BLaER1 (cell line): Measurements from ENCODE around the gene KLHL8.
"Not testable (repeated sequence)": the region's sequence is repeated elsewhere in the genome, so short reads cannot be mapped to it uniquely, and the experiment has no call there.

Experiments used
- H3K27ac ChIP-seq: shearing (Covaris generic); formaldehyde crosslinking; 2 replicates; pipeline ENCODE4 v1.8.1; 2022
- H3K27me3 ChIP-seq: shearing (Covaris generic); formaldehyde crosslinking; 2 replicates; pipeline ENCODE4 v1.8.1; 2022
- H3K36me3 ChIP-seq: shearing (Covaris generic); formaldehyde crosslinking; 2 replicates; pipeline ENCODE4 v1.8.1; 2022
- H3K4me1 ChIP-seq: shearing (Covaris generic); formaldehyde crosslinking; 2 replicates; pipeline ENCODE4 v1.8.1; 2022
- H3K4me2 ChIP-seq: shearing (Covaris generic); formaldehyde crosslinking; 2 replicates; pipeline ENCODE4 v1.8.1; 2022
- H3K4me3 ChIP-seq: shearing (Covaris generic); formaldehyde crosslinking; 2 replicates; pipeline ENCODE4 v1.8.1; 2022
- H3K9ac ChIP-seq: shearing (Covaris generic); formaldehyde crosslinking; 2 replicates; pipeline ENCODE4 v1.8.1; 2022
- H3K9me3 ChIP-seq: shearing (Covaris generic); formaldehyde crosslinking; 2 replicates; pipeline ENCODE4 v1.8.1; 2022
- H4K20me1 ChIP-seq: shearing (Covaris generic); formaldehyde crosslinking; 2 replicates; pipeline ENCODE4 v1.8.1; 2022
- Cebpa-rat ChIP-seq: shearing (Covaris generic); IDR thresholded peaks from 2 replicates; pipeline ENCODE4 v1.8.1; 2022

The KLHL8 gene

DNA sequence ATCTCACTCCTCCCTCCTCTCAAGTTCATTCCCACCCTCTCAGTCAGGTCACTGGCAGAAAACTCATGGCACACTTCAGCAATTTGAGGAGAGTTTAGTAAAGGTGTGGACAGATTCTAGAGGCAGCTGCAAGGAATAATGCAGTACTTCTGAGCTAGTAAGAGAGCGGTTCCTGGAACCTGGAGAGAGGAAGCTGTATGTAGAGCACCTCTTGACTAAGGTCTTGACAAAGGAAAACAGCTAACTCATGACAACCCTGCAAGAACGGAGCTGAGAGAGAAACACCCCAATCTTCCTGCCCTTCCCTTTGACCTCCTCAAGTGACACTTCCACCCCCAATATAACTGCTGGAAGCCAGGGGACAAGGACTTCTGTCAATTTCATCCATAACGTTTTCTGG is 9.6 kb upstream of the KLHL8 start:
- no peak overlapping the region for H3K4me2 ChIP-seq
- no peaks in the 10 kb centered on the region for H3K9me3 ChIP-seq
- no peaks in the 10 kb centered on the region for H4K20me1 ChIP-seq
- peaks cover 6% of the 10 kb centered on the region; the same call in 1 of the 2 replicates for H3K4me1 ChIP-seq
- H3K4me3 ChIP-seq, result no peak overlapping the region
- no peak overlapping the region for H3K27ac ChIP-seq
- no peak overlapping the region for H3K9ac ChIP-seq
- no peak for TF ChIP-seq Cebpa-rat
- H3K36me3 ChIP-seq, result no peaks in the 10 kb centered on the region
- H3K27me3 ChIP-seq, result no peaks in the 10 kb centered on the region

DNA sequence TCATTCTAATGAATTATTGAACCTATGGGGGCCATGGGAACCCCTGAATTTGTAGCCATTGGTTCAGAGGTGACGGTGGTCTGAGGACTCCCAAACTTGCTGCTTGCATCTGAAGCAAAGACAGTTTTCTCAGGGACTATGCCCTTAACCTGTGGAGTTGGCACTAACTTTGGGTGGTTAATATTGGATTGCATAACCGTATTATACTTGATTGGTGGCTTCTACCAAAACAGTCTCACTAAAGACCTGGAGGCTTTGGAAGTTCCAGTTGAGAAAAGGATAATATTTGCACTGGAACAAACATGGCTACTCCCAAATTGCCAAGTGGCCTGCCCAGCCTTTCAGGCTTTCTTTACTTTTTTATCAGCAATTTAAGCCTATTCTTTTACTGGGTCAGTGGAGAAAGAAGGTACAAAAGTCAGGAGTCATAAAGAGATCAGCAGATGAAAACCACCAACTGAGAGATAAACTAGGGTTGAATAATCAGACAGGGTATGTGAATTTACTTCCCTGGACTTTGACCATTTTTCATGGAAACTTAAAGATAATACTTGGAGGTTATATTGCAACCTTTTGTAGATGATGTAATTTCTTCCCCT is 7.9 kb upstream of the KLHL8 start:
- Histone ChIP-seq H3K36me3 (no peaks in the 10 kb centered on the region), H3K27me3 (no peaks in the 10 kb centered on the region), H3K9me3 (no peaks in the 10 kb centered on the region), H3K4me2 (no peak overlapping the region), H3K4me1 (peaks cover 6% of the 10 kb centered on the region; the same call in 1 of the 2 replicates), H3K27ac (no peak overlapping the region), H3K9ac (no peak overlapping the region), H3K4me3 (no peak overlapping the region), H4K20me1 (no peaks in the 10 kb centered on the region)
- TF ChIP-seq Cebpa-rat, result no peak

DNA sequence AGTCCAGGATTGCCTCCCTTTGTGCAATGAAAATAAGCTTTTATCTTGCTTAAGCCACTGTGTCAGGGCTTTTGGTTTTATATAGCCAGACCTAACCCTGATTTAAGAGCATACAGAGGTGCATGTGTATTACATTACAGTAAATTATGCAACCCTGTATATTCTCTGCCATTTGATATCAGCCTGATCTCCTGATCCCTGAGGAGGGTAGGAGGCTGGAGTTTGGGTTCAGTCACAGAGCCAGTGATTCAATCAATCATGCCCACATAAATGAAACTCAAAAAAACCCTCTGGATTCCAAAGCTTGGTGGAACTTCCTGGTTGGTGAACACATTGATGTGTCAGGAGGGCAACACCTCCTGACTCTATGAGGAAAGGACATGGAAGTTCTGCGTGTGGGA is 7.3 kb upstream of the KLHL8 start:
- Histone ChIP-seq H3K36me3 (no peaks in the 10 kb centered on the region), H4K20me1 (no peaks in the 10 kb centered on the region), H3K4me3 (no peak overlapping the region), H3K27ac (no peak overlapping the region), H3K4me1 (peaks cover 6% of the 10 kb centered on the region; the same call in 1 of the 2 replicates), H3K9me3 (no peaks in the 10 kb centered on the region), H3K4me2 (no peak overlapping the region), H3K27me3 (no peaks in the 10 kb centered on the region), H3K9ac (no peak overlapping the region)
- no peak for TF ChIP-seq Cebpa-rat

DNA sequence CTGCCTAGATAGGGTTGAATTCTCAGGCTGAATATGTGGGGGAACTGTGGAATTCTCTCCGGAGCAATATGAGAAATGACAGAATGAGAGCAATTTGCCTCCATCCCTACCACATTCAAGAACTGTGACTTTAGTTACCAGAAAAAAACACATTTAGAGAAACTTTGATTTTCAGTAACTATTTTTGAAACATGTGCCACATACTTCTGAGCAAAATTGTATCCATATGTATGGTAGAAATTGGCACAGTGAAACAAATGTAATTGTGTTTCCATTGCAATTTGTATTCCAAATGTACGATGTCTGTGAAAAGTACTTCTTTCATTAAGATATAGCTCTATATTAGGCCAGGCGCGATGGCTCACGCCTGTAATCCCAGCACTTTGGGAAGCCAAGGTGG is 5.5 kb upstream of the KLHL8 start:
- H4K20me1 ChIP-seq, result no peaks in the 10 kb centered on the region
- H3K27ac ChIP-seq, result no peak overlapping the region
- H3K4me1 ChIP-seq, result peaks cover 9% of the 10 kb centered on the region
- TF ChIP-seq Cebpa-rat, result no peak
- no peaks in the 10 kb centered on the region for H3K27me3 ChIP-seq
- peak overlapping the region; percentile 17; the same call in 1 of the 2 replicates for H3K4me2 ChIP-seq
- no peak overlapping the region for H3K4me3 ChIP-seq
- H3K9ac ChIP-seq, result no peak overlapping the region
- H3K9me3 ChIP-seq, result no peaks in the 10 kb centered on the region
- no peaks in the 10 kb centered on the region for H3K36me3 ChIP-seq

DNA sequence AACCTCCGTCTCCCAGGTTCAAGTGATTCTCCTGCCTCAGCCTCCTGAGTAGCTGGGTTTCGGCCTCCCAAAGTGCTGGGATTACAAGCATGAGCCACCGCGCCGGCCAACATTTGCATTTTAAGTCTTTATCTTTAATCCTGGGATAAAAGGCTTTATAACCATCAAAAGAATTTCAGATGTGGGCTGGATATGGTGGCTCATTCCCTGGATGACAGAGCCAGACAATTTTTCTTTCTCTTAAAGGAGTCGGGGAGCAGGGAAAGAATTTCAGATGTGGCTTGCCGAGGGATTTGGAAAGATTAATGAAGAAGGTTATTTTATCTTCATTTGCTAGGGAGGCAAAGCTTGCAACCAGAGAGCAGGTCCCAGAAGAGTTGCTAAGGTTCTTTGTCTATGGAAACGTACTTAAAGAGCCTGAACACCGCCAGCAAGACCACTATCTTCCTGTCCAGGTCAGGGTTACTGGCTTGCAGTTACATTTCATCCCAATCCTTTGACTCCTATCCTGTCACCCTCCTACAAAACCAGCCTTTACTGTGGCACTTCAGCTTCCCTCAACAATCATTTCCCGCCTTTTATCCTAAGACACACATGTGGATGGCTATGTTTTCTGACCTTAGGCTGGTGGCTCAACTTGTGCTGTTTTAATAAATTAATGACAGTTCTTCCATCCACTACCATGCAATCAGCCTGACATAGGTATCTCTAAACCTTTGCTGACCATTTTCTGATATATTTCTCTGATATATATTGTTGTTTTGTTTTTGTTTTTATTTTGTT is 3.9 kb upstream of the KLHL8 start:
- H3K27me3 ChIP-seq, result no peaks in the 10 kb centered on the region
- peaks cover 3% of the 10 kb centered on the region for H4K20me1 ChIP-seq
- H3K9me3 ChIP-seq, result no peaks in the 10 kb centered on the region
- no peak overlapping the region for H3K4me3 ChIP-seq
- no peak overlapping the region for H3K4me2 ChIP-seq
- TF ChIP-seq Cebpa-rat, result no peak
- H3K4me1 ChIP-seq, result peaks cover 13% of the 10 kb centered on the region
- no peak overlapping the region for H3K27ac ChIP-seq
- no peak overlapping the region for H3K9ac ChIP-seq
- H3K36me3 ChIP-seq, result no peaks in the 10 kb centered on the region

DNA sequence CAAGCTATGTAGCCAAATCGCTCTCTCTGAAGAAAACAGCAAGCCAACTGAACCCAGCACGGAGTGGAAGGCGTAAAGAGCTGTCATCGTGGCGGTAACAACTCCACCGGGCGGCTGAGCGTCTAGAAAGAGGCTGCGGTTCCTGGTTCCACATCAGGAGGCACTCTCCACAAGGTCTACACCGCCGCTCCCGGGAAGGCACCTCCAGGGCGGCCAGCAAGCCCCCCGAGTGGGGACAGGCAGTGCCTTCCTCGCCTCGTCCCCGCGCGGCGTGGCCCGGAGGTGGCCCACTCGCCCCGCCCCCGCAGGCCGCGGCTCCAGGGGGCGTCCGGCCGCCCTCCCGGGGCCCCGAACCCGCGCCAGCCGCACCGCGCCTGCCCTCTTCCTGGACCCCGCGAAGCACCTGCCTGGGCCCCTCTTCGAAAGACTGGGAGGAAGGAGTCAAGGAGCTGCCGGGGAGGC is 755 bp downstream of the KLHL8 start:
- peaks cover 24% of the 10 kb centered on the region for H3K4me1 ChIP-seq
- H3K27me3 ChIP-seq, result no peaks in the 10 kb centered on the region
- no peak for TF ChIP-seq Cebpa-rat
- H3K4me3 ChIP-seq, result peak overlapping the region; percentile 84
- H3K27ac ChIP-seq, result peak overlapping the region; percentile 92
- peaks cover 41% of the 10 kb centered on the region for H4K20me1 ChIP-seq
- no peaks in the 10 kb centered on the region for H3K9me3 ChIP-seq
- H3K4me2 ChIP-seq, result peak overlapping the region; percentile 88
- no peaks in the 10 kb centered on the region for H3K36me3 ChIP-seq
- H3K9ac ChIP-seq, result peak overlapping the region; percentile 96

DNA sequence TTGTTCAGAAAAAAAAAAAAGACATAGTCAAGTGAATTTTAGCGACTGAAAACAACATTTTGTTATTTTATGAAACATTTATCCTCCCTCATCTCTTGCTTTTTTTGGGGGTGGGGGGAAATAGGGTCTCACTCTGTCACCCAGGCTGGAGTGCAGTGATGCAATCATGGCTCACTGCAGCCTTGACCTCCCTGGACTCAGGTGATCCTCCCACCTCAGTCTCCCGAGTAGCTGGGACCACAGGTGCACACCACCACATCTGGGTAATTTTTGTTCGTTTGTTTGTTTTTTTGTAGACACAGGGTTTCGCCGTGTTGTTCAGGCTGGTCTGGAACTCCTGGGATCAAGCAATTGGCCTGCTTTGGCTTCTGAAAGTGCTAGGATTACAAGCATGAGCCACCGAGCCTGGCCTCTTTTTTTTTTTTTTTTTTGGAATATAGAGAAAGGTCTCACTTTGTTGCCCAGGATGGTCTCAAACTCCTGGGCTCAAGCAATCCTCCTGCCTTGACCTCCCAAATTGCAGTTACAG is 3.1 kb downstream of the KLHL8 start:
- H3K4me3 ChIP-seq, H3K27me3 ChIP-seq, H3K4me2 ChIP-seq, H3K36me3 ChIP-seq, H3K27ac ChIP-seq, H3K9me3 ChIP-seq, H3K9ac ChIP-seq: not testable (repeated sequence)
- H4K20me1 ChIP-seq, result peaks cover 59% of the 10 kb centered on the region
- peaks cover 24% of the 10 kb centered on the region for H3K4me1 ChIP-seq

DNA sequence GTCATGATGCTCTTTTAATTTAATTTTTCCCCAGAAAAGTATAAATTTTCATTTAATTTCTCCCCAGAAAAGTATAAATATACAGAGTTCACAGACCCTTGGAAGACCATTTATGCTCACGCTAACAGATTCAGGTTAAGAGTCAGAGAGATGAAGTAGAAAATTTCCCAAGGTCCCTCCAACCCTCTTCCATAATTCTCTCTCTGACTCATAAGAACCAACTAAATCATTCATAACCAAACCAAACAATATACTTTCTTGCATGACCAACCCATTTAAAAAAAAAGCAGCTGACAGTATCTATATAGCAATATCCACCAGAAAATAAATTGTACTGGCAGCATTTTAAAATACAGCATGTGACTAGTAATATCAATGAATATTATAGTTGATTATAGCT is 3.9 kb downstream of the KLHL8 start:
- TF ChIP-seq Cebpa-rat, result no peak
- H3K4me2 ChIP-seq, result no peak overlapping the region
- H4K20me1 ChIP-seq, result peaks cover 68% of the 10 kb centered on the region

DNA sequence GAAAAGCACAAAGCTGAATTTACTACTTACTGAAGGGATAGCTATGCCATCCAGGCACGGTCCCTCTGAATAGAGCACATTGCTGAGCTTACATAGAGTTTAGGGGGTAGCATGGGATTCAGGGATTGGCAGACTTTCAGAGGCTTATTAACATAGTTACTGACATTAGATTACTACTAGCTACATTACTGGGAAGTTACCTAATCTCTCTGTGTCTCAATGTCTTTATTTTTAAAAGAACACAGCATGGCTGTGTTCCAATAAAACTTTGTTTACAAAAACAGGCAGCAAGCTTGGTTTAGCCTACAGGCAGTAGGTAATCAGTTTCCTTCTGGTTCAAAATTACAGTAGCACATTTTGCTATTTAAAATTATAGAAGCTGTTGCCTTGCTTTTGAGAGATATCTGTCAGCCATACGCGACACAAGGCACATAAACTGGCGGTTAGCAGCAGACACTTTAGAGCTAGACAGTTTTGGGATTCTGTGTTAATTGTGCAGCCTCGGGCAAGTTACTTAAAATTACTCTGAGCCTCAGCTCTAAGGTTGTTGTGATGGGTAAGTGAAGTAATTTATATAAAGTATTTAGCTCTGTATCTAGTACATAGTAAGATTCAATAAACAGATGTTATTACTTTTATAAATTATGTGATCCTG is 6.9 kb downstream of the KLHL8 start:
- Histone ChIP-seq H3K9me3 (no peaks in the 10 kb centered on the region), H3K36me3 (no peaks in the 10 kb centered on the region; the same call in 1 of the 2 replicates), H3K4me3 (no peak overlapping the region), H4K20me1 (peaks cover 59% of the 10 kb centered on the region), H3K4me1 (peaks cover 18% of the 10 kb centered on the region), H3K9ac (no peak overlapping the region), H3K27ac (no peak overlapping the region), H3K4me2 (no peak overlapping the region), H3K27me3 (no peaks in the 10 kb centered on the region)
- no peak for TF ChIP-seq Cebpa-rat

More for the DNA sequence above, 3.9 kb downstream of the KLHL8 start:
- H3K36me3 ChIP-seq, result no peaks in the 10 kb centered on the region; the same call in 1 of the 2 replicates
- H3K4me1 ChIP-seq, result peaks cover 24% of the 10 kb centered on the region
- no peaks in the 10 kb centered on the region for H3K27me3 ChIP-seq
- no peak overlapping the region for H3K4me3 ChIP-seq
- no peak overlapping the region for H3K9ac ChIP-seq
- no peak overlapping the region for H3K27ac ChIP-seq
- no peaks in the 10 kb centered on the region for H3K9me3 ChIP-seq
